PFSK-1 (cell line): ENCODE results near the gene VPS35L.

ENCODE experiments used
- FOXP2 ChIP-seq: optimal IDR thresholded peaks from 2 replicates; pipeline ENCODE3; 2011; ENCODE audit warnings: borderline replicate concordance, control low read depth, inconsistent platforms; ENCODE audit not compliant: insufficient read depth; ENCODE audit errors: extremely low read length, extremely low read depth
- POLR2AphosphoS5 ChIP-seq: IDR thresholded peaks from 2 replicates; pipeline ENCODE4 v1.6.1; 2012; ENCODE audit warnings: low read depth, mild to moderate bottlenecking, control low read depth, low read length, moderate library complexity
- REST ChIP-seq, 2 experiments: IDR thresholded peaks; 2 replicates each; pipeline versions ENCODE4 v1.6.1 to v1.8.0; 2011 to 2012; ENCODE audit warnings: low read depth in 2 of 2, low read length in 2 of 2, control low read depth in 1 of 2, inconsistent platforms in 1 of 2, mild to moderate bottlenecking in 1 of 2, moderate library complexity in 1 of 2; ENCODE audit not compliant: insufficient read depth in 1 of 2
- SIN3A ChIP-seq: IDR thresholded peaks from 2 replicates; pipeline ENCODE4 v1.6.1; 2012; ENCODE audit warnings: mild to moderate bottlenecking, low read length, moderate library complexity, borderline replicate concordance; ENCODE audit not compliant: insufficient read depth
- TAF1 ChIP-seq: IDR thresholded peaks from 2 replicates; pipeline ENCODE4 v1.6.1; 2012; ENCODE audit warnings: low read length, control low read depth, borderline replicate concordance; ENCODE audit not compliant: insufficient read depth

VPS35L gene

GRCh38 chr16:19513377-19514053 is 42.0 kb upstream of the VPS35L start:
- TF ChIP-seq REST (IDR thresholded peaks at IDR 0.05; ENCODE audit: insufficient read depth in 1 of 2, low read depth in 2 of 2, low read length in 2 of 2) = no peak
- no peak for TF ChIP-seq POLR2AphosphoS5
- no peak for TF ChIP-seq FOXP2
- TF ChIP-seq TAF1 = no peak
- no peak for TF ChIP-seq SIN3A

- TF ChIP-seq REST (IDR thresholded peaks at IDR 0.05; ENCODE audit: insufficient read depth in 1 of 2, low read depth in 2 of 2, low read length in 2 of 2) (no peak), TAF1 (no peak), SIN3A (no peak), POLR2AphosphoS5 (no peak), FOXP2 (no peak)
Observed at GRCh38 chr16:19515757-19516156, 39.7 kb upstream of the VPS35L start.

GRCh38 chr16:19517424-19518089 is 37.9 kb upstream of the VPS35L start:
- TF ChIP-seq POLR2AphosphoS5 (no peak), FOXP2 (no peak), REST (IDR thresholded peaks at IDR 0.05; ENCODE audit: insufficient read depth in 1 of 2, low read depth in 2 of 2, low read length in 2 of 2) (no peak), SIN3A (no peak), TAF1 (no peak)

- TF ChIP-seq REST (IDR thresholded peaks at IDR 0.05; ENCODE audit: insufficient read depth in 1 of 2, low read depth in 2 of 2, low read length in 2 of 2) = no peak
- no peak for TF ChIP-seq POLR2AphosphoS5
- no peak for TF ChIP-seq SIN3A
- TF ChIP-seq FOXP2 = no peak
- TF ChIP-seq TAF1 = no peak
Observed at GRCh38 chr16:19518388-19518787, 37.1 kb upstream of the VPS35L start.
